GM19455 (cell line): Measurements from ENCODE around the gene MIF.
"Not testable (repeated sequence)": the region's sequence is repeated elsewhere in the genome, so short reads cannot be mapped to it uniquely, and the experiment has no call there.

ENCODE experiments used
- ATAC-seq: cut with Tn5 transposase; IDR thresholded peaks from one replicate; pipeline ENCODE4 v1.9.1; 2021; ENCODE audit not compliant: unreplicated experiment

Gene MIF

DNA sequence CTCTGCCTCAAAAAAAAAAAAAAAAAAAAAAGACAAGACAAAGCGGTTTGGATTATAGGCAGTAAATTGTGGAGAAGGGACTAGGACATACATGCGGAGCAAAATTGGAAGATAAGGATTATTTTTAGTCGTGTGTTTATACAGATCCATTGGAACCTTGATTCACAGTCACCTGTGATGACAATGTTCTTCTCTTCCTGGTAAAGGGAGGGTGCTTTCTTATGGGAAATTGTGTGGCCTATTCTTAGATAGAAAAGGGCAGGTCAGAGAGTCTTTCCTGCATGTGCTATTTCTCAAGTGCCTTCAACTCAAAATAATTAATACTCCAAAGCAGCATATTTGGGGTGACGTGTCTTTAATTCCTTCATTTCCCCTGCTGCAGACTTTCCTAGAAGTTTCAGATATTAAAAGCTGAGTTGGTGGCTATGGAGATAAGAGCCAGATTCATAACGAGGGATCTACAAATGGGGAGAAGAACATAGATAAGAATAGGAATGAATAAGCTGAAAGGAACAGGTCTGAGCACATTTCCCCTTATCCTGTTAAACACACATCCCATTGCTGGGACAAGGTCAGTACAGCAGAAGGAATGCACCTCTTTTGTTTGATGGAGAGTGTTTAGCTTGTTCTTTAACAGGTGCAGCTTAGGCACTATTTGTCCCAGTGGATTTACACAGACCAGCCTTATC lies 44.3 kb downstream of the MIF start:
- ATAC-seq, result no peak

DNA sequence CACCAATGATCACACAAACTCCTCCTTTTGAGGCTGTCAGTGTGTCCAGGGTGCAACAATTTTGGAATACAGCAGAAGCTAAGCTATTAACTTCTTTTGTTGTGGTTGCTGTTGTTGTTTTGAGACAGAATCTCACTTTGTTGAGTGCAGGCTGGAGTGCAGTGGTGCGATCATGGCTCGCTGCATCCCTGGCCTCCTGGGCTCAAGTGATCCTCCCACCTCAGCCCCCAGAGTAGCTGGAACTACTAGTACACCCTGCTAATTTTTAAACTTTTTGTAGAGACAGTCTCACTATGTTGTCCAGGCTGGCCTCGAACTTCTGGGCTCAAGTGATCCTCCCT lies 44.8 kb downstream of the MIF start:
- no peak for ATAC-seq

DNA sequence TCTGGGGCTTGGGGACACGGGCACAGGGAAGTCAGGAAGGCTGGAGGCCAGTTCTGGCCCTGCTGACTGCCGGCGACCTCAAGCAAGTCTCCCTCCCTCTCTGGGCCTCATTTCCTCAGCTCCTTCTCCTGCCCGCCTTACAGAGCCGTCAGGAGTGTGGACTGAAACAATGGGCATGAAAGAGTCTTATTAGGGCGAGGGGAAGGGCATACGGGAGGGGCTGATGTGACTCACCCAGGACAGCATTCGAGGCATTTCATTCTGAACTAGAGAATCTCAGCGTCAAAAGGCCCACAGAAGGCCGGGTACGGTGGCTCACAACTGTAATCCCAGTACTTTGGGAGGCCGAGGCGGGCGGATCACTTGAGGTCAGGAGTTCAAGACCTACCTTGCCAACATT lies 46.0 kb downstream of the MIF start:
- not testable (repeated sequence) for ATAC-seq
